CD4-positive, alpha-beta memory T cell (primary cell): ENCODE measurements around the gene NSMF. TPM values are rescaled to one million over a fixed set of nuclear protein-coding genes. Genes with fewer than 3 reads are reported as not detected.

Experiments
- CTCF ChIA-PET: fragments of 350-600 bp; sonication (Branson Sonifier 250); formaldehyde crosslinking; loops from one replicate; lab custom pipeline; 2021; ENCODE audit warnings: inconsistent platforms; ENCODE audit not compliant: partially characterized antibody; lab: Charles Lee
- POLR2A ChIA-PET: fragments of 350-600 bp; sonication (Branson Sonifier 250); formaldehyde crosslinking; loops from one replicate; lab custom pipeline; 2021; ENCODE audit not compliant: partially characterized antibody; lab: Charles Lee
- DNase-seq, 5 donors: peaks; one replicate each; pipeline versions ENCODE4 v3.0.0 to v3.0.0-alpha.2; 2020 to 2022; ENCODE audit warnings: mixed read lengths in 1 of 5
- H3K27ac ChIP-seq: one replicate; pipeline ENCODE4 v1.7.0; 2013; ENCODE audit warnings: low read depth, low read length
- H3K27me3 ChIP-seq: 2 replicates; pipeline ENCODE4 v1.7.0; 2013; ENCODE audit warnings: mild to moderate bottlenecking, low read length, moderate library complexity; ENCODE audit not compliant: insufficient read depth
- H3K36me3 ChIP-seq: 2 replicates; pipeline ENCODE4 v1.7.0; 2013; ENCODE audit warnings: mild to moderate bottlenecking, low read length, moderate library complexity; ENCODE audit not compliant: insufficient read depth
- H3K4me1 ChIP-seq: 2 replicates; pipeline ENCODE4 v1.7.0; 2013; ENCODE audit warnings: mild to moderate bottlenecking, low read length, moderate library complexity; ENCODE audit not compliant: insufficient read depth
- H3K4me3 ChIP-seq, 2 donors: one replicate each; pipeline ENCODE4 v1.7.0; 2013; ENCODE audit warnings: low read length in 2 of 2, mild to moderate bottlenecking in 1 of 2
- H3K9me3 ChIP-seq, 2 donors: one replicate each; pipeline ENCODE4 v1.7.0; 2013; ENCODE audit warnings: low read length in 2 of 2, control low read depth in 1 of 2; ENCODE audit not compliant: control insufficient read depth in 1 of 2
- H3K27ac Mint-ChIP-seq, 7 donors: one replicate each; pipeline ENCODE4 v1.8.0; 2020 to 2021; ENCODE audit warnings: mixed read lengths in 7 of 7, mild to moderate bottlenecking in 6 of 7, inconsistent platforms in 3 of 7, moderate library complexity in 3 of 7
- H3K27me3 Mint-ChIP-seq, 2 donors: one replicate each; pipeline ENCODE4 v1.8.0; 2020 to 2021; ENCODE audit warnings: mixed read lengths in 2 of 2
- H3K36me3 Mint-ChIP-seq, 2 donors: one replicate each; pipeline ENCODE4 v1.8.0; 2020 to 2021; ENCODE audit warnings: mixed read lengths in 2 of 2, inconsistent platforms in 1 of 2, mild to moderate bottlenecking in 1 of 2
- H3K4me1 Mint-ChIP-seq, 4 donors: one replicate each; pipeline ENCODE4 v1.8.0; 2020 to 2021; ENCODE audit warnings: mixed read lengths in 4 of 4, mild to moderate bottlenecking in 1 of 4
- H3K4me3 Mint-ChIP-seq, 8 donors: one replicate each; pipeline ENCODE4 v1.8.0; 2020 to 2021; ENCODE audit warnings: mixed read lengths in 8 of 8, mild to moderate bottlenecking in 7 of 8, moderate library complexity in 6 of 8, inconsistent platforms in 3 of 8
- H3K9me3 Mint-ChIP-seq, 8 donors: one replicate each; pipeline ENCODE4 v1.8.0; 2020 to 2021; ENCODE audit warnings: mixed read lengths in 8 of 8, mild to moderate bottlenecking in 5 of 8, inconsistent platforms in 3 of 8, moderate library complexity in 1 of 8
- intact Hi-C: fragments of 100-400 bp; cut with micrococcal nuclease; formaldehyde crosslinking; loops from one replicate; pipeline ENCODE4 v1.15.1; 2023
- polyA plus RNA-seq, 2 donors: library from polyadenylated mRNA; unstranded; fragments of 300-500 nt; fragmentation: Illumina TruSeq; gene quantifications; one replicate each; pipeline ENCODE4 v1.2.3, GENCODE V29; 2021
- total RNA-seq, 2 experiments: library from RNA; stranded (reverse); gene quantifications; one replicate each; pipeline ENCODE4 v1.2.3, GENCODE V29; 2021

NSMF gene
- total and polyA plus RNA-seq, 4 experiments from 2014 or later = 3.8 to 20.9 (median 14.4) TPM

GRCh38 chr9:137485343-137486140, 26.4 kb upstream of the NSMF start:
- no peak overlapping the region for H3K27ac ChIP-seq
- H3K9me3 Mint-ChIP-seq = no peaks in the 10 kb centered on the region
- H3K36me3 ChIP-seq = no peaks in the 10 kb centered on the region
- intact Hi-C loops = no loop called here
- H3K9me3 ChIP-seq = no peaks in the 10 kb centered on the region
- peaks cover 0 to 2% (median 0%) of the 10 kb centered on the region in 4 donors for H3K4me1 Mint-ChIP-seq
- H3K27me3 ChIP-seq = no peaks in the 10 kb centered on the region
- H3K4me1 ChIP-seq = no peaks in the 10 kb centered on the region
- POLR2A ChIA-PET = no interaction called here
- no peaks in the 10 kb centered on the region for H3K36me3 Mint-ChIP-seq
- no peak for DNase-seq
- no peak overlapping the region for H3K27ac Mint-ChIP-seq
- no peak overlapping the region for H3K4me3 ChIP-seq
- no peak overlapping the region for H3K4me3 Mint-ChIP-seq
- no peaks in the 10 kb centered on the region for H3K27me3 Mint-ChIP-seq
- CTCF ChIA-PET = no interaction called here

DNA sequence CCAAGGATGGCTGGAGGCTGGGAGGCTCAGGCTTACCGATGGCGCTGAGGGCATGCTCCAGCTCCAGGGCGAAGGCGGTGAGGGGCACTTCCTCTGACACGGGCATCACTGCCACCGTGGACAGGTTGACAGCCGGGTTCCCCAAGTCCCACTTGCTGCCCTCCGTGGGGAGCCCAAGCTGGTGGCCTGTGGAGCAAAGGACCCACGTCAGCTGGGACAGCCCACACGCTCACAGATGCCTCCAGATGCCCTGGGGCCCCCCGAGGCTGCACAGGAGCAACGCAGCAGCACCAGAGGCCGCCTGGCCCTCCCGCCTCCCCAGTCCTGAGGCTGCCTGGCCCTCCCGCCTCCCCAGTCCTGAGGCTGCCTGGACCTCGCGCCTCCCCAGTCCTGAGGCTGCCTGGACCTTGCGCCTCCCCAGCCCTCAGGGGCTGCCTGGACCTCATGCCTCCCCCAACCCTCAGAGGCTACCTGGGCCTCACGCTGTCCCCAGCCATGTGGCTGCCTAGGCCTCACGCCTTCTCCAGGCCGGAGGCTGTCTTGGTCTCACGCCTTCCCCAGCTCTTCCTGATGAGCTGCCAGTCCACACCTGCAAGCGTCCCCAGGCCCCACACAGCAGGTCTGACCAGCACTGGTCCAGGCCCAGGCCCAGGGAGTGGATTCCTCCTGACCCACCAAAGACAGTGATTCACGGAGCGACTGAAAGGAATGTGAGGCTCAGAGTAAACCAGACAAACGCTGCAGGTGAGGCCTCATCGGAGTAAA, 25.6 kb upstream of the NSMF start:
- no peaks in the 10 kb centered on the region for H3K36me3 ChIP-seq
- ChIA-PET CTCF (no interaction called here), POLR2A (no interaction called here)
- intact Hi-C loops = no loop called here
- Mint-ChIP-seq H3K27me3 (no peaks in the 10 kb centered on the region), H3K9me3 (no peaks in the 10 kb centered on the region), H3K27ac (no peak overlapping the region), H3K4me1 (no peaks in the 10 kb centered on the region), H3K36me3 (no peaks in the 10 kb centered on the region), H3K4me3 (no peak overlapping the region)
- DNase-seq = no peak
- no peak overlapping the region for H3K4me3 ChIP-seq
- H3K9me3 ChIP-seq = no peaks in the 10 kb centered on the region
- no peaks in the 10 kb centered on the region for H3K4me1 ChIP-seq
- no peaks in the 10 kb centered on the region for H3K27me3 ChIP-seq
- no peak overlapping the region for H3K27ac ChIP-seq

- ChIA-PET CTCF (no interaction called here), POLR2A (no interaction called here)
- no peaks in the 10 kb centered on the region for H3K4me1 ChIP-seq
- H3K27me3 ChIP-seq = no peaks in the 10 kb centered on the region
- intact Hi-C loops = no loop called here
- H3K4me3 ChIP-seq = no peak overlapping the region
- Mint-ChIP-seq H3K27me3 (no peaks in the 10 kb centered on the region), H3K9me3 (peaks cover 0 to 2% (median 0%) of the 10 kb centered on the region in 8 donors), H3K36me3 (peaks cover 0 to 1% of the 10 kb centered on the region in 2 donors), H3K4me1 (no peaks in the 10 kb centered on the region), H3K4me3 (no peak overlapping the region), H3K27ac (peak overlapping the region in 1 of 7 donors; percentile 47)
- no peak overlapping the region for H3K27ac ChIP-seq
- no peak for DNase-seq
- no peaks in the 10 kb centered on the region for H3K36me3 ChIP-seq
- H3K9me3 ChIP-seq = no peaks in the 10 kb centered on the region
Measured at GRCh38 chr9:137482094-137482781, 23.1 kb upstream of the NSMF start.

GRCh38 chr9:137480686-137481683, 21.9 kb upstream of the NSMF start:
- H3K36me3 Mint-ChIP-seq = peaks cover 1 to 2% of the 10 kb centered on the region in 2 donors
- H3K27ac ChIP-seq = no peak overlapping the region
- H3K27me3 Mint-ChIP-seq = no peaks in the 10 kb centered on the region
- no peak overlapping the region for H3K4me3 ChIP-seq
- H3K27ac Mint-ChIP-seq = no peak overlapping the region
- ChIA-PET POLR2A (no interaction called here), CTCF (no interaction called here)
- no peaks in the 10 kb centered on the region for H3K4me1 Mint-ChIP-seq
- peaks cover 0 to 1% of the 10 kb centered on the region in 2 donors for H3K9me3 ChIP-seq
- peaks cover 0 to 5% (median 3%) of the 10 kb centered on the region in 8 donors for H3K9me3 Mint-ChIP-seq
- intact Hi-C loops = no loop called here
- H3K27me3 ChIP-seq = no peaks in the 10 kb centered on the region
- DNase-seq = no peak
- no peak overlapping the region for H3K4me3 Mint-ChIP-seq
- H3K36me3 ChIP-seq = no peaks in the 10 kb centered on the region
- no peaks in the 10 kb centered on the region for H3K4me1 ChIP-seq

- Mint-ChIP-seq H3K4me1 (no peaks in the 10 kb centered on the region), H3K27ac (peak overlapping the region in 1 of 7 donors; percentile 59), H3K4me3 (no peak overlapping the region), H3K9me3 (peaks cover 2 to 10% (median 8%) of the 10 kb centered on the region in 8 donors), H3K27me3 (no peaks in the 10 kb centered on the region), H3K36me3 (peaks cover 1 to 6% of the 10 kb centered on the region in 2 donors)
- CTCF ChIA-PET = no interaction called here
- peaks cover 0 to 5% of the 10 kb centered on the region in 2 donors for H3K9me3 ChIP-seq
- no peak overlapping the region for H3K4me3 ChIP-seq
- H3K36me3 ChIP-seq = no peaks in the 10 kb centered on the region
- no peaks in the 10 kb centered on the region for H3K4me1 ChIP-seq
- DNase-seq = no peak
- H3K27me3 ChIP-seq = no peaks in the 10 kb centered on the region
- H3K27ac ChIP-seq = no peak overlapping the region
- POLR2A ChIA-PET = no interaction called here
- intact Hi-C loops = no loop called here
Measured at GRCh38 chr9:137479892-137480685, 21.0 kb upstream of the NSMF start.
